ENCODE data around the gene B3GALT6.

DNA sequence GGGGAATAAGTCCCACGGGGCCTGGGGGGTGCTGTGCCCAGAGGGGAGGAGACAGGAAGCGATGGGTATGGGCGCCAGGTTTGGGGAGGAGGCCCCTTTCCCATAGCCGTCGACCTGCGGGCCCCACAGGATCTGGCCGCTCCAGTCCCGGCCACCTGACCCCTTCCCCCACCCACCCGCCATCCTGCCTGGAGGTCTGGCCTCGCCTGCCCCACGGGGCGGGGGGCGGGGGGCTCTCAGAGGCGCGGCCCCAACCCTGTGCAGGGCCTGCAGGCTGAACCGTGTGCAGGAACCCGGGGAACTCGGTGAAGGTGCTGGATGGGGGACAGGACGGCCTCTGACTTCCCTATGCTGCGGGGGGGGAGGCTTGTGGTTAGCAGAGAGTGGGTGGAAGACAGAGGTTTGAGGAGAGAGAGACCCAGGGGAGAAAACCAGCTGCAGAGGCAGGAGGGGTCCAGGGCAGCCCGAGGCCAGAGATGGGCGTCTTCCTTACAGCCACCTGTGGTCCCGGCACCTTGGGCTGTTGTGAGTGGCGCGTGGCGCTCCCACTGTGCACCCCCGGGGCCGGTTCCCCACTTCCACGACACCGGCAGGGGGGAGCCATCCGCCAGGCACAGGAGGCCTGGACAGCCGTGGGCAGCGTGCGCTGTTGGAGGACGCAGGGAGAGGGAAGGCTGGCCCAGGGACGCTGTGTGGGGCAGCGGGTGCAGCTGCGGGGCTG lies 23.2 kb upstream of the B3GALT6 start:
- TF ChIP-seq, protein P1, sequence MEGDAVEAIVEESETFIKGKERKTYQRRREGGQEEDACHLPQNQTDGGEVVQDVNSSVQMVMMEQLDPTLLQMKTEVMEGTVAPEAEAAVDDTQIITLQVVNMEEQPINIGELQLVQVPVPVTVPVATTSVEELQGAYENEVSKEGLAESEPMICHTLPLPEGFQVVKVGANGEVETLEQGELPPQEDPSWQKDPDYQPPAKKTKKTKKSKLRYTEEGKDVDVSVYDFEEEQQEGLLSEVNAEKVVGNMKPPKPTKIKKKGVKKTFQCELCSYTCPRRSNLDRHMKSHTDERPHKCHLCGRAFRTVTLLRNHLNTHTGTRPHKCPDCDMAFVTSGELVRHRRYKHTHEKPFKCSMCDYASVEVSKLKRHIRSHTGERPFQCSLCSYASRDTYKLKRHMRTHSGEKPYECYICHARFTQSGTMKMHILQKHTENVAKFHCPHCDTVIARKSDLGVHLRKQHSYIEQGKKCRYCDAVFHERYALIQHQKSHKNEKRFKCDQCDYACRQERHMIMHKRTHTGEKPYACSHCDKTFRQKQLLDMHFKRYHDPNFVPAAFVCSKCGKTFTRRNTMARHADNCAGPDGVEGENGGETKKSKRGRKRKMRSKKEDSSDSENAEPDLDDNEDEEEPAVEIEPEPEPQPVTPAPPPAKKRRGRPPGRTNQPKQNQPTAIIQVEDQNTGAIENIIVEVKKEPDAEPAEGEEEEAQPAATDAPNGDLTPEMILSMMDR (IDR thresholded peaks at IDR 0.05): no peak
- TF ChIP-seq POLR2A (IDR thresholded peaks at IDR 0.05) (no peak), EP300 (IDR thresholded peaks at IDR 0.05) (no peak)
